ENCODE measurements around the gene MRPL30.
"Not testable (repeated sequence)": the region's sequence is repeated elsewhere in the genome, so short reads cannot be mapped to it uniquely, and the experiment has no call there.

Gene MRPL30

DNA sequence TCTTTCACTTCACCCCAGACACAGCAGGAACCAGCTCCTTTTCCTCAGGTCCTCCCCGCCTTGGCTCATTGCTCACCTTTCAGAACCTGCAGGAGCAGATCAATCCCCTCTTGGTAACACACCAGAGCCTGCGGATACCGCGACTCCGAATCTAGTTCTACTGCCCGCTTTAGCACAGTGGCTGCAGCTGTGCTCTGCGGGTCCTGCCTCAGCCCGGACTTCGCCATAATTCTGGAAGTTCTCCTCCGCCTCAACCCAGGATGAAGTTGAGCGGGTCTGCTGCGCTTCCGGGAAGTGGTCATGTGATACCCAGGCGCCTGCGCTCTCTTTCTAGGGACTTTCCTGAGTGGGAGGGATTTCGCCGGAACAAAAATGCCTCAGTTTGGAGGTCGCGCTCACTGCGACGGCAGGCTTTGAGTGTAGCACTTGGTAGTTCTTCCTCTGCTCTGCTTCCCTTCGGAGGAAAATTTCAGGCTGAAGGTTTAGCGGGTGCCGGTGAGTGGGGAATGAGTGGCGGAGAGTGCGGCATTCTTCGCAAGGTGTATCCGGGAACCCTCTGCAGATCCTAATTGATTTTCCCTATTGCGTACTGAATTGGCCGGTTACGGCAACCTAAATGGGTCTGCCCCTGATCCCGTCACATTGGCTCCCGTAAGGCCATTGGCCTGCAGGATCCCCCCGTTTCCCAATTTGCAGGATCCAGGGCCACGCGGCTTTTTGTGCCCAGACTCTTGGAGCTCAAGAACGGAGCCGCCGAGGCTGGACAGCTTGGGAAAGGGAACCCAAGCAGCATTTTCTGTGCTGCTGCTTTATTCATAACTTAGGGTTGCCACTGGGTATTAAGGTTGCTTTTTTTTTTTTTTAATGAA is at the start of gene MRPL30, which contains the start of gene MITD1:
MRPL30 (plus strand) TSS at position 430 of the 869 bp plus-strand sequence. CDS start 5,020 bp downstream, outside the sequence.
MITD1 (minus strand) TSS at position 304 of the 869 bp plus-strand sequence; CDS start at position 227, 77 bp downstream.
- peak; percentile 96 for DNase-seq (ENCODE audit: low spot score)

DNA sequence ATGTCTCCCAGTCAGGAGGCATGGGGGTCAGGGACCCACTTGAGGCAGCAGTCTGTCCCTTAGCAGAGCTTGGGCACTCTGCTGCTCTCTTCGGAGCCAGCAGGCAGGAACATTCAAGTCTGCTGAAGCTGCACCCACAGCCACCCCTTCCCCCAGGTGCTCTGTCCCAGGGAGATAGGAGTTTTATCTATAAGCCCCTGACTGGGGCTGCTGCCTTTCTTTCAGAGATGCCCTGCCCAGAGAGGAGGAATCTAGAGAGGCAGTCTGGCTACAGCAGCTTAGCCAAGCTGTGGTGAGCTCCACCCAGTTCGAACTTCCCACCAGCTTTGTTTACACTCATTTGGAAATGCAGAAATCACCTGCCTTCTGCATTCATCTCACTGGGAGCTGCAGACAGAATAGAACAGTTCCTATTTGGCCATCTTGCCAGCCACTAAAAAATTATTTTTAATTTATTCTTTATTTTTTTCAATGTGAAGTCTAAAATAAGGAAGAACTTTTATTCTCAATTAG is 45.9 kb upstream of the MRPL30 start:
- not testable (repeated sequence) for DNase-seq (ENCODE audit: low spot score)

DNA sequence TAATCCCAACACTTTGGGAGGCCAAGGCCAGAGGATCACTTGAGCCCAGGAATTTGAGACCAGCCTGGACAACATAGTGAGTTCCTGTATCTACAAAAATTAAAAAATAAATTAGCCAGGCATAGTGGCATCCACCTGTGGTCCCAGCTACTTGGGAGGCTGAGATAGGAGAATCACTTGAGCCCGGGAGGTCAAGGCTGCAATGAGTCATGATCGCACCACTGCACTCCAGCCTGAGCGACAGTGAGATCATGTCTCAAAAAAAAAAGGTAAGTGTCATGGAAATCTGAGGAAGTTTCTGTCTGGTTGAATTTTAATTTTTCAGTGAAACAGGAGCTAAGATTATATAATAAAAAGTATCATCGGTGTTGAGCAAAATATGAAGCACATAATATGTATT is 42.0 kb upstream of the MRPL30 start:
- DNase-seq (ENCODE audit: low spot score): peak; percentile 80

DNA sequence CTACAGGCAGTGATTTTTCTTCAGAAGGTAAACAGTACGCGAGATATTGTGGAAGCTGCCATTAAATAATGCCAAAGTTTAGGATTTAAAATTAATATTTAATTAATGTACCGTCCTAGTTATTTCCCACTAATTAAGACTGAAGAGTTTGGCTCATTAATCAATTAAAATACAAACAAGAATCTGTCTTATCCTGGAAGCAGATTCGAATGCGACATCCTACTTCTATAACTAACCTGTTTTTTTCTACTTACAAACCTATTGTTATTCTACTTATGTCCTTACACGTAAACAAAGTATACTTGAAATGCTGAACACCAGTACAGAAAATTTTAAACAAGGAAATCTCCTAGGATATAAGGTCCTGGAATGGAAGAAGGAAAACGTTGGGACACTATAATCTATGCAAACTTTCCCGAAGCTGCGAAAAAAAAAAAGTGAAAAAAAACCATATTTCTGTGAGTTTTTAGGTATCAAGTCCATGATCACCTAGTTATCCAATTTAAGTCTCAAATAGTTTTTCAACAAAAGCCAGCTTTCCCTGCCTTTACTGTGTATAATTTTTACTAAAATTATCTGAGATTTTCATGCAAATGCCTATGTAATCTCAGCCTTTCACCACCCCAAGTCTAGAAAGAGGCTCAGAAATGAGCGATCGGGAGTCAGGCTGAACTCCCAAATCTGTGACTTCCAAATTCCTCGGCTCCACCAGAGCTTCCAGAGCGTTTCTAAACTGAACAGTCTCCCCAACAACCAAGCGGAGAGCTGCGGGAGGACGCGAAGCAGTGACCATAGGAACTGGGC is 40.7 kb upstream of the MRPL30 start:
- DNase-seq (ENCODE audit: low spot score): peak; percentile 74

DNA sequence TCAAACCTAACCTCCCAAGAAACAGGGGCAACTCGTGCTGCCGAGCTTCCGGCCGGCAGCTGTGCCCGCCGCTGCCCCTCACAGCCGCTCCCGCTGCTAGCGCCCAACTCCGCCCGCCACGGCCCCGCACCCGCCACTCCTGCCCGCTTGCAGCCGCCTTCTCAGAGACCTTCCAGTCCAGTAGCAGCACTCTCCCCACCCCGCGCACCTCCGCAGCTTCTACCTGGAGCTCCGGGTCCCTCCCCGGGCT is 40.2 kb upstream of the MRPL30 start:
- no peak for DNase-seq (ENCODE audit: low spot score)

DNA sequence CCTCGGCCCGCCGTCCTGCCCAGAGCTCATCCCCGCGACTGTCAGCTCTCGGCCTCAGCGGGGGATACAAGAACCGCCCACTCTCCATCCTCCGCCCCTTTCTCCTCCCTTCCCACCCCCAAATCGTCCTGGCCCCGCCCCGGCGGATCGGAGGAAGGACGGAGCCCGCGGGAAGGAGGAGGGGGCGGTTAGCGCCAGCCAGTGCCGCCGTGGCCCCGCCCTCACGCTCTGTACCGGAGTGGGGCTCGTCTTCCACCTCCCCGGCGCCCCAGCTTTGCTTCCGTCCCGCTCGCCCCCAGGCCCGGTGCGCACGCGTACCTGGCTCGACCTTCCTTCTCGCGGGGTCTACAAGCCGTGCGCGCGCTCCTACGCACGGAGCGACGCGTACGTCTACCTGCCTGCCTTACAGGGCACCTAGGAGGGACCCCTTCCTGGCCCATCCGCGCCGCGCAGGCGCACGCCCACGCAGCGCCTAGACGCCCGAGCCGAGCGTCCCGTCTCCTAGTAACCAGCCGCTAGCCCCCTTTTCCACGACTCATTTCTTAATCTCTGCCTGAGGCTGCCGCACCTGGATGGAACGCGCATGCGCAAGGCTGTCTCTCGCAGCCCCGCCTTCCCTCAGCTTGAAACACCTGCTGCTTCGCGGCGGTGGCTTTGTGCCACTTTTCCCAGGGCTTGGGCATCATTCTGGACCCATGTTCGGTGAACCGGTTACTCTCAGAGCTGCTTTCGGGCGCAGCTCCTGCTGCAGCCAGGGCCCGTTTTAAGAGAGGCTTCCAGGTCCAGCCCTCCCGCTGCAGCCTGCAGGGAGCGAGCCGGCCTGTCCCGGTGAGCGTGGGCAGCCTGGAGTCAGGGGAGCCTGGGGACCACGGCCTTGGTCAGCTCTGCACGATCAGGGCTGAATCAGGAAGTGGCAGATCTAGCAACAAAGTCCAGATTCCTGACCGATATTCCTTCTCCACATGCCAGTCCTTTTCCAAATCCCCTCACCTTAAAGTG is 39.6 kb upstream of the MRPL30 start, which contains the start of gene C2orf15:
C2orf15 (plus strand) TSS at position 598 of the 999 bp plus-strand sequence. CDS start 8,852 bp downstream, outside the sequence.
- peak; percentile 96 for DNase-seq (ENCODE audit: low spot score)

DNA sequence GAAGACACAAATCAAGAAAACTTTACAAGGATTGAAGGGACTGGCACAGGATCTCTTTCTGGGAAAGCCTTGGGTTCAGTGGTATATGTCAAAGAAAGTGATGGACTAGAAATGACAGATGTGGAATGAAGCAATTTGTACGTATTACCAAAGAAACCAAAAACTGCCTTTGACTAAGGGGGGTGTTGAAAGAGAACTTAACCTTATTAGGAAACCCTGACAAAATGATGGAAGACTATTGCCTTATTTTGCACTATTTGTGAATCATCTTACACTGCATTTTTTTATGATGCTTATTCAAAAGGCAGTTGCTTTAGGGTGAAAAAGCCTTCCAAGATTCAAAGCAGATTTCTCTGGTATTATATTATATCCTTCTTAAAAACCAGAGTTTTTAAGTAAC is 30.3 kb upstream of the MRPL30 start:
- DNase-seq (ENCODE audit: low spot score): no peak

DNA sequence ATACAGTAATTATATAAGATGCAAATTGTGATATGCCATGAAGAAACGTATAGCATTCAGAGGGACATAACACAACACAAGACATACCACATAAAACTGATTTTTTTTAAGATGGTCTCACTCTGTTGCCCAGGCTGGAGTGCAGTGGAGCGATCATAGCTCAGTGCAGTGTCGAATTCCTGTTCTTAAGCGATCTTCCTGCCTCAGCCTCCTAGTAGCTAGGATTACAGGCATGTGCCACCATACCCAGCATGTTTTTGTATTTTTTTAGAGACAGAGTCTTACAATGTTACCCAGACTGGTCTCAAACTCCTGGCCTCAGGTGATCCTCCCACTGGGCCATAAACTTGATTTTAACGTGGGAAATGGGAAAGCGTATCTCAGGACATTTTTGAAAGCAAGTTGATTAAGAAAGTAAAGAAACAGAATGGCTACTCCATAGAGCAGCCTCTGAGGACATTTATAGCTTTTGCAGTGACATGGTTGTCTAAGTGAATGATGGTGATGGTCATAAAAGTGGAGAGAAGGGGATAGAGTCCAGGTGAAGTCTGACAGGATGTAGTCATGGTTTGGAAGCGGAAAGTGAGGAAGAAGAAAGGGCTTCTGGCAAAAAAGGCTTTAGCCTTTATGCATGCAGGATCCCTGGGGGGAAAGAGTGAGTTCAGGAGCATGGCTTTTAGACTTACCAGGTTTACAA is 28.6 kb upstream of the MRPL30 start:
- no peak for DNase-seq (ENCODE audit: low spot score)

DNA sequence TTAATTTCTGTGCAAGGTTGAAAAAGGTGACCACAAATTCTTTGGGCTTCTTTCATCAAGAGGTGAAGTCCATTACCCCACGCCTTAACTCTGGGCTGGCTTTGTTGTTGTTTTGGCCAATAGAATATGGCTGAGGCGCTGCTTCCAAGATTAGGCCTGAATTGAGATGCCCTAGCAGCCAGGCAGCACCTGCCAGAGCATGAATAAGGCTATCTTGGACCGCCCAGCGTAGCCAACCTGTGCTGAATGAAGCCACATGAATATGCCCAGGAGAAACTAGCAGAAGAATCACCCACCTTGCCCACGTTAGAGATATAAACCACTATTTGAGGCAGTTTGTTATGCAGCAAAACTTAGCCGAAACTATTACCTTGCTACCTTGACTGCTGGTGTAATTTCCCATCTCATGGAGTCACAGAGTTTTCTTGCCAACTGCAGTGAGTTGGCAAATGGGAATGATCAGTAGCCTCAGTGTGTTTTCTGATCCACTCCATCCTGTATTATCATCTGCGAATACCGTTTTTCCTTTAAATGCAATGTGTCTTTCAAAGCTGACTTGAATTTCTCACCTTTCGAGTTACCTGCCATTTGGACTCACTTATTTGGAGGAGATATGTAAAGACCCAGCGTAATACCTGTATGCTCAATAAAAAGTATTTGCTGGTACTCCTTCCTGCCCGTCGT is 26.9 kb upstream of the MRPL30 start:
- peak; percentile 10 for DNase-seq (ENCODE audit: low spot score)

DNA sequence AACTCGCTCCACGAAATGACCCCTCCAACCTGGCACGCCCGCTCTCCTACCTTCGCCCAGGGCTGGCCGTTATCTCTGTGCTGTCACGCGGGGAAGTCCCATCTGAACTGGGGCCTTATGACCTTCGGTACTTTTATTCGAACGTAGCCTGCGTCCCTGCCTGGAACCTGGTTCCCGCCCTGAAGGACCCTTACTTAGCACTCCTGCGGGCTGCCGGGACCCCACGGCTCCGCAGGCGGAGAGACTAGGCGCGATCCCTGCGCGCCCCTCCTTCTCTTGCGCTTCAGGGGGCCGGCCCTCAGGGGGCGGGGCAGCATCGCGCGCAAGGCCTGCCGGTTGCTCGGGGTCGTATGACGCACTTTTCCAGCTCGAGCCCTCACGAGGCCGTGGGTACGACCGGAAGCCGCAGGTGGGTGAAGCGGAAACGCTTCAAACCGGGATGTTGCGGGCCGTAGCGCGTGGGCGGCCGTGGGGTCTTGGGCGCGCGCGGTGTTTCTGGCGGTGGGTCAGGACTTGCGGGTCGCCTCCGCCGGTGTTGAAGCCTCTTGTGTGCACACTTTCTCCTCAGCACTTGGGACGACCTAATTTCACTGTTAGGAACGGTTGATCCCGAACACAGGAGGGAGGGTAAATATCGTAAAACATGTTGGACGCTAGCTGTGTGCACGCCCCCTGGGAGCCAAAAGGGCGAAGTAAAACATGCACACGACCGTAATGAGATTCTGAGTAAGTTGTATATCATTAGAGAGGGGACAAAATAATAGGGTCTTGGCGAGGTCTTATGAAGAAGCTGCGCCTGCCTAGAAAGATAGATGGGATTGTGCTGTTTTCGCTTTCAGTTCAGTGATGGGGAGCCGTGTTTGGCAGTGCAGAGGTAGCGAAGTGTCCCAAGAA is 26.1 kb upstream of the MRPL30 start, which contains the start of the genes LIPT1 and TSGA10:
LIPT1 (plus strand) TSS at position 325 of the 894 bp plus-strand sequence. CDS start 6,991 bp downstream, outside the sequence.
TSGA10 (minus strand) TSS at position 300 of the 894 bp plus-strand sequence. CDS start 45,503 bp downstream, outside the sequence.
- DNase-seq (ENCODE audit: low spot score): peak; percentile 93

DNA sequence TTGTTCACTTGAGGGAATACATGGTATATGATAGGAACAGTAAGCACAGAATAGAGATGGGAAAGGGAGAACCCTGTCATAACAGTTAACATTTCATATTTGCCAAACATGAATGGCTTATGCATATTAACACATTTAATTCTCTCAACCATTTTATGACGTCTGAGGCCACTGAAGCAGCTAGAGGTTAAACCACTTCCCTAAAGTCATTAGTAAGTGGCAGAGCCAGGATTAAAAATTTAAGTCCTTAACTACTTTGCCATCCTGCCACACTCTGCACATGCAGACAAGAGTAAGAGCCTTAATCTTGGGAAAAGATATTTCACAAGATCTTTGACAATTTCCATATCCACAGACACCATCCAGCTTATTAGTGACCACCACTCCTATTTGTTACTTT is 24.1 kb upstream of the MRPL30 start:
- no peak for DNase-seq (ENCODE audit: low spot score)

DNA sequence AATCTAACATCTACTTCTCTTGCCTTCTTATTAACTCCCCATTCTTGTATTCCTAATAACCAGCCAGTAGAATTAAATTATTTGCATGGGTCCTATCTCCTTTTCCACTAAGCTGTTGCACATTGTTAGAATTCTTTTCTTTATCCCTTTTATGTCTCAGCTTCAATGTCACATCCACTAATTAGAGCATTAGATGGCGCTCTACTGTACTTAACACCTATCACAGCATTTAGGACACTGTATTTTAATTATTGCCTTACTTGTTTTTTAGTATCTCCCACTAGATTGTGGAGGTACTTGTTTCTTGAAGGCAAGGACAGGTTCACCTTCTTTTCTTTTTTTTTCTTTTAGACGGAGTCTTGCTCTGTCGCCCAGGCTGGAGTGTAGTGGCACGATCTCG is 22.4 kb upstream of the MRPL30 start:
- no peak for DNase-seq (ENCODE audit: low spot score)

DNA sequence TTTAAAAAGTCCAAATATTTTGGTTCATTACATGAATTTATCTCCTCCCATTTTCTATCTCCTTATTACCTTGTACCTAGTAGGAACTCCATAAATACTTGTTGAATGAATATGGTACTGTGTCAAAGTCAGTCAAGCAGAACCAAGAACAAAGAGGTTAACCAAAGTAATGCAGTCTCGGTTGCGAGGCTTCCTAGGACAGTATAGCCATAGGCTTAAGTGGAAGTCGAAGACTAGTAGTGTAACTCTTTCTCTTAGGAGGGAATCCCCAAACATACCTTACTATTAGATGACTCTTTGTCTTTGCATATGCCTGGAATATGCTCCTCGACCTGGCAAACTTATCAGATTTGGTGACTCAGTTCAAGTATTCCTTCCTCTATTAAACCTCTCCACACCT is 21.4 kb upstream of the MRPL30 start:
- DNase-seq (ENCODE audit: low spot score): peak; percentile 68

DNA sequence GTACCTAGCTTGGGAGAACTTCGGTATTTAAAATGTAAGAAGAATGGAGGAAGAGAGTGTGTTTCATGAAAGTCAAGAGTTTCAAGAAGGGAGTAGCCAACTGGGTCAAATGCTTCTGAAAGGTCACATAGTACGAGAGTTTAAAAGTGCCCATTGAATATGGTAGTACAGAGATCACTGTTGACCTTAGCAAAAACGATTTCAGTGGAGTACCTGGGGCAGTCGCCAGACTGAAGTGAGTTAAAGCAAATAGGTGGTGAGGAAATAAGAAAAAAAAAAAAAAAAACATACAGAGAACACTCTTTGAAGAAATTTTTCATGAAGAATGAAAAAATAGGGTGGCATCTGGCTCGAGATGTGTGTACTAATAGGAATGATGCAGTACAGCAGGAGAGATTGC is 14.8 kb upstream of the MRPL30 start:
- no peak for DNase-seq (ENCODE audit: low spot score)

DNA sequence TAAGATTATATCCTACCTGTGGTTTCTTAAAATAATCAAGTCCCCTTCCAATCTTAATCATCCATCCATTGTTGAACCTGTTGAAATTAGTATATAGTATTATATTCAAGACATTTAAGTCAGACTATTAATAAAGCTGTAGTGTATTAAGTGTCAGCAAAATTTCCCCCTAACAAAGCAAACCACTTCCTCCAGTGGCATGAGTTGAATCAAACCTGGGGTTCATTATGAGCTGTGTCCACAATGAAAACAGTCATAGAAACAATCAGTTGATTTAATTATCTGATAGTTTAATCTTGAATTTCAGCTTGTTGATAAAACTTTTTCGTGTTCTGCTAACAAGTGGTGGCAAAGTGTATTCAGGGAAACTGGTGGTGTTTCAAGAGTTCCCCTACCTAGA is 11.4 kb upstream of the MRPL30 start:
- DNase-seq (ENCODE audit: low spot score): no peak

DNA sequence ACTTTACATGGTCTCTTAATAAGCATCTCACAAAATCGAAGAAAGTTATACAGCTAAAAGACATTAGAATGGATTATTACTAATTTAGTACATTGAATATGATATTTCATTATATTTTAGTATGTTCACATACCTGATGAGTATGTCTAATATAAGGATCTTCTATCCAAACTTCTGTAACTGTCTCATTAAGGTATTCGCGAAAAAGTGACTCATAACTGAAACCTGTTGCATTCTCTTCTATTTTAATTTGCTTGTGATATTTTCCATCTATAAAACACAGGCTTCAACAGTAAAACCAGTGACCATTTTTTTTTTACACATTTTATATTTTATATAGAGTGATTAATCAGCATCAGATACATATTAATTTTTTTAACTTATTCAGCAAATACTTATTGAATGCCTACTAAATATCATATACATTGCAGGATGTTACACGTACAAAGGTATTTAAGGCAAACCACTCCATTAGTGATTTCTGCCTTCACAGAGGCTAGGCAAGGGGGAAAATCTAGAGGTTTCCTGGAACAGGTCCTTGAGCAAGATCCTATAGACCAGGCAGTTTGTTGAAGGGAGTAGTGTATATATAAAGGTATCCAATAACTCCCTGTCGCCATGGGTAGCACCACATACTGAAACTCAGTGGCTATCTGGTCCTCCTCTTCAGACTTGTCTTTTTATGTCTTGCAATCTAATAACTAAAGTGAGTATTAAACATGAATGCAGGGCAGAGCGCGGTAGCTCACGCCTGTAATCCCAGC is 9.4 kb upstream of the MRPL30 start:
- DNase-seq (ENCODE audit: low spot score): no peak

DNA sequence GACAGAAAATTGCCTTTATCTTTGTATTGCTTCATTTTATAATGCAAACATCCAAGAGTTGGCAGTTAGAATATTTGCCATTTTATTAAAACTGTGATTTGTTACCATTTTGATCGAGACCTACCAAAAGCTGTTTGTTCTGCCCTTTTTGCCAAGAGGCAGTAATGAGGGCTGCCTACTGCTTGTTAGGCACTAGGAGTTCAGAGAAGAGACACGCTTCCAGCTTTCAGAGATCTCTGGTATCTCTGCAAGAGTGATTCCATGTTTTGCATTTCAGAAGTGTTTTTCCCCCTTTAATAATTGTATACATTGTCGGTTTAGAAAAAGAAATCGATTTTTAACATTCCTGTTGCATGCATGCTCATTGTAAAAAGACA is 628 bp downstream of the MRPL30 start:
- DNase-seq (ENCODE audit: low spot score): peak; percentile 26

DNA sequence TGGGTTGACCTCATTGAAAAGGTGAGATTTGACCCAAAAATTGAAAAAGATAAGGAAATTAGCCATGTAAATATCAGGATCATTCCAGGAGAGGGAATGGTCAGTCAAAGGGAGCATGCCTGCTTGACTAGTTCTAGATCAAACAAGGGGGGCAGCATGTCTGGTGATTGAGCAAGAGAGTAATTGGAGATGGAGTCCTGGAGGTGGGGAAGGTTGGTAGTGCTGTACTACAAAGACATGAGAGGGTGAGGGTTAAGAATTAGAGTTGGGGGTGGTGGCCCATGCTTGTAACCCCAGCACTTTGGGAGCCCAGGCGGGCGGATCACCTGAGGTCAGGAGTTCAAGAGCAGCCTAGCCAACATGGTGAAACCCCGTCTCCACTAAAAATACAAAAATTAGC is 2.0 kb downstream of the MRPL30 start:
- no peak for DNase-seq (ENCODE audit: low spot score)
